Activated T-helper 9 cell treated with anti-CD3 and anti-CD28 coated beads, Interleukin-2, amount 50 U/mL, for 16 hours (primary cell): ENCODE measurements around the gene CABLES2.

Source experiments
- DNase-seq: peaks from one replicate; pipeline ENCODE4 v3.0.0-alpha.2; 2020; ENCODE audit warnings: low read depth

Gene CABLES2

DNA sequence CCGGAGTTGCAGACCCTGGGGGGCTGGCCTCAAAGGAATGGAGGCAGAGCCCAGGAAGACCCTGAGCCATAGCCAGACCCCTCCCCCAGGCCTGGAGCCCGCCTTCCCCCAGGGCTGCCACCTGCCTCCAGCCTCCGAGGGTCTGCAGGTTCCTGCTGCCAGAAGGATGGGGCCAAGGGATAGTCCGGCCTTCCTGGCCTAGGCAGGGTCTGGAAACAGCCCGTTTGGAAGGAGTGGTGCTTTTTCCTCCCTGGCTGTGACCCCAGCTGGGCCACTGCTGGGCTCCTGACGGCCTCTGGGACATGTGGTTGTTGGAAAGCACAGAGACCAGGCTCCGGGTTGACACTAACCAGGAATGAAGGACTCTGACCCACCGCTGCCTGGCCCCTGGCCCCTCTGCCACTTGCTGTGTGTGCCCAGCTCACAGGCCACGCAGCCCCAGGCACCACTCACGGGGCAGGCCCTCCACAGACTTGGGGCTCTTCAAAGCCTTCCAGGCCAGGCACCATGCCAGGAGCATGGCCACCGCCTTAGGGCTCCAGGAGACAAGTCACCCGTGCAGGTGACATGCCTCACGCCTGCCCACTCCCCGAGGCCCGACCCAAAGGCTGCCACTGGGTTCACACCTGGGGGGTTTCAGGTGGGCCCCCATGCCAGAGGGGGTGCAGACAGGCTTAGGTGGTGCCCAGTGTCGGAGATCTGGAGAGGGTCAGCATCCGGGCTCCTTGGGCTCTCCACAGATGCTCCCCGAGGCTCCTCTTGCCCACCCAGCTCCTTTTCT, 36.1 kb downstream of the CABLES2 start:
- DNase-seq = no peak

DNA sequence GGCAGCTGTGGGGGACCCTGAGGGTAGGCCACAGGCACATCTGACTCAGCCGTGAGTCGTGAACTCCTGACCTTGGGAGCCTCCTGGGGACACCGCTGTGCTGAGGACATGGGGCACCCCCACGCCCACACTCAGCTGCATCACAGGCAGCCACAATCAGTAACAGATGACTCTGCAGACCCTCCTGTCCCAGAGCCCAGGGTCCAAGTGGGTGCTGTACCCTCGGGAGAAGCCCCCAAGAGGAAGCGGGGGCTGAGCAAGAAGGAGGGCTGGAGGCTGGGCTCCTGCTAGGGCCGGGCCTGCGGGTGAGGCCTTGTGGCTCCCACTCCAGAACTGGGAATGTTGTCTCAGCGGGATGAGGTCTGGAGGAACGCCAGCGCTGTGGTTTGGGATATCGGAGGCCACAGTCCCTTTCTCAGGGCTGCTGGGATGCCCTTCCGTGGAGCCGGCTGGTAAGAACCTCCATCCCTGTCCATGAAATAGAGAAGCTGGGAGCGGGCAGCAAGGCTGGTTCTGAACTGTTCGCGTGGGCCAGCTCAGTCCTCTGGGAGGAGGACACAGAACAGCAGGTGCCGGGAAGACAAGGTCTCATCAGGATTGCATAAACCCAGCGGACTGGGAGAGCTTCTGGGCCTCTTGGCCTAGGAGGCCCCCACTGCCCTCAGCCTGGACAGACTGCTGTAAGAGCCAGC, 36.8 kb downstream of the CABLES2 start:
- DNase-seq = no peak

DNA sequence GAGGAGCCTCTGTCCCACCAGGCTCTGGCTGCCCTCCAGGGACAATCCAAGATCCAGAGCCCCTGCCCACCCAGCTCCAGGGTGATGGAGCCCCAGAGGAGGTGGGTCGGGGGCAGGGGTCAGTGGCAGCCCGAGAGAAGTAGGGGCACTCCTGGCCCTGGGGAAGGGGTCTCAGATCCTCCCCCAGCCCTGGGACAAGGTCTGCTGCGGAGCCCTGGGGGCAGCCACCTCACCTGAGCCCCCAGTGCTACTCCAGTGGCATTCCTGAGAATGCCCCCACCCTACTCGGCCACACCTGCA, 37.3 kb downstream of the CABLES2 start:
- DNase-seq = no peak

DNA sequence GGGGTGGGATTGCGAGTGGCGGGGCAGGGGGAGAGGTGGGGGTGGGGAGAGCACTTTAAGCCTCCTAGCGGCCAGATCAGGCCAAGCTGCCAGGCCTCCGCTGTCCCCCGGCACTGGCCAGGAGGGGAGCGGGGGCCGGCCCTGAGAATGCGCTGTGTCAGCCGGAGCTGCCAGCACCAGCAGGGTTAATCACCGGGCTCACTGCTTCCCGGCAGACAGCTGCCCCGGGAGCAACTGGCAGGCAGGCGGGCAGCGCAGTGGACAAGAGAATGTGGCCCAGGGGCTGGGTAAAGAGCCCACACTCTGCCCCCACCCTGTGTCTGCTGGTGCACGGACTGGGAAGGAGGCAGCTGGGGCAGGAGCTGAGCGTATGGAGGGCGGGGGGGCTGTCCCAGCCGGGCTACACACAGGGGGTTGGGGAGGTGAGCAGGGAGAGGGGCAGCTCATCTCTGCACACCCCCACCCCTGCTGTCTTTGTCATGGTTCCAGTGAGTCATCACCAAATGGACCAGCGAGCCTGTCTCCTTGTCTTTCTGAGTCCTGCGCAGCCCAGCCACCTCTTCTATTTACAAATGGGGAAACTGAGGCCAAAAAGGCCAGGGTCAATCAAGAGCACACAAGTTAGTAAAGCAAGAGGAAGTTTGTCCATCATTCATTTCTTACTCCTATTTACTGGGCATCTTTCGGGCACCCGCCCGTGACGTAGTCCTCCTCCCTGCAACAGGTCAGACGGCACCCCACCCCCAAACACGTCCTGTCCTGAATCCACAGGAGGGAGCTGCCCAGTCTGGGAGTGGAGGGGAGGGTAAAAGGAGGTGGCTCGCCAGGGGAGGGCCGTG, 37.9 kb downstream of the CABLES2 start:
- no peak for DNase-seq

DNA sequence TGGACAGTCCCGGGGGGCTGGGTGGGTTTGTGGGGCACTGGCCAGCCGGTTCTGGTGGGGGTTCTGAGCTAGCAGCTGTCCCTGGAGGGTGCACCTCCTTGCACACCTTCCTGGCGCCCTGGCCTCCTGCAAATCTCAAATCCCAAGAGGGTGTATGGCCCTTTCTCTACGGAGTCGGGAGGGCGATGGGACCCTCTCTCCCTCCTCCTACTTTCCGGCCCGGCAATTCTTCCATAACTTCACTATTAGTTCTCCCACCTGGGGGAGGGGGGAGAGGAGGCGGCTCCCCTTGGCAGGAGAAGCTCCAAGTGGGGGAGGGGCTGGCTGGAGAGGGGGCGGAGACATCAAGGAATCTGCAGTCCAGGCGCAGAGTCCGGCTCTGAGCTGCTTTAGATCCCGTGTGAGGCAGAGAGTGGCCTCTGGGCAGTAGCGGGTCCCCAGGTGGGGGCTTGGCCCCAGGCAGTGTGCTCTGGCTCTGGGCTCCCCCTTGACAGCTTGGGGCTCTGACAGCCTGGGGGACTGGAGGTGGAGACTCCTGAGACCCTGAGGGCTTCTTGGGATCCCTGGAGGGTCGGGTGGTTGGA, 38.6 kb downstream of the CABLES2 start:
- DNase-seq = no peak

DNA sequence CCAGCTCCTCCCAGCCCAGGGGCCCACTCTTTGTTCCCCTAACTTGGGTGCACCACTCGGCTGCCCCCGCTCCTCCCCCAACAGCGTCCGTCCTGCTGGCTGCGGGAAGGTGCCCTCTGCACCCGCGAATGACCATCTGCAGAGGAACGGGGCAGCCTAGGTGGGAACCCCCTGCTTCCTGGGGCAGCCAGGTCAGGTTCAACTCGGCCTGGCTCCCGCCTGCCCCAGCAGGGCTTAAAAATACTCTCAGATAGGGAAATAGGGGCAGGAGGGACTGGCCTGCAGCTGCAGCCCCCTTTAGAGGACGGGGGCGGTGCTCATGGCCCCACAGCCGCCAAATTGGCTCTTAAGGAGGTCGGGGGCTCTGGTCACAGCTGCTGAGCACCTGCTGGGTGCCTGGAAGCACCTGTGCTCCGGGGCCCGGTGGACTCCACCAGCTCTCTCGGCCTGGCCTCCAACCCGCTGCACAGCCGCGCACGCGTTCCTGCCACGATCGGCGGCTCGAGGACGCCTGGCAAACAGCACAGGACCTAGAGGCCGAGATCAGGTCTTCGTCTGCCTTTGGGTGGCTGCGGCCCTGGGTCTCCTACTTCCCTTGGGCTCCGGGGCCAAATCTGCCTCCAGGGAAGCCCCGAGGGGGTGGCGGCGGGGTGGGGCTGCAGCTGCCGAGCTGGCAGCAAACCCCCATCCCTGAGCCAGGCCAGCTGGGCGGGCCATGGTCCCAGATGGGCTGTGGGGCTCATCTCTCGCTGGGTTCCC, 39.3 kb downstream of the CABLES2 start:
- no peak for DNase-seq

DNA sequence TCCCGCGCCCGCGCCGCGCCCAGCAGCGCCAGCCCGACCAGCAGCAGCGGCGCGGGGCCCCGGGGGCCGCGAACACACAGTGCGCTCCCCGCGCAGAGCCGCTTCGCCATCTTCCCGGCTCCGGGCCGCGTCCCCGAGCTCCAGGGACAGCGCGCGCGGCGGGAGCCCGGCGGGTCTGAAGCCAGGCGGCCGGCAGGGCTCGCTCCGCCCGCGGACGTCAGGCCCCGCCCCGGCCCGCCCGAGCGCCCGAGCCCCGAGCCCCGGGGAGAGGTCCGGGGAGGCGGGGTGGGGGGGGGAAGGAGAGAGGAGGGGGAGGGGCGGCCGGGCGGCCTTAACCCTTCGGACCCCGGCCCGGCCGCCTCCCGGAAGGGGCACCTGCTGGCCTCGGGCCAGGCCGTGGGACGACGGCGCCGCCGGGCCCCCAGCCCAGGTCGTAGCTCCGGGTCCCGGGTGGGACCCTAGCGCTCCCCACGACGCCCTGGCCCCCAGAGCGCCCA, 39.9 kb downstream of the CABLES2 start, which contains the start of gene LAMA5:
LAMA5 (minus strand) TSS at position 177 of the 497 bp plus-strand sequence; CDS start at position 110, 67 bp downstream.
- no peak for DNase-seq

DNA sequence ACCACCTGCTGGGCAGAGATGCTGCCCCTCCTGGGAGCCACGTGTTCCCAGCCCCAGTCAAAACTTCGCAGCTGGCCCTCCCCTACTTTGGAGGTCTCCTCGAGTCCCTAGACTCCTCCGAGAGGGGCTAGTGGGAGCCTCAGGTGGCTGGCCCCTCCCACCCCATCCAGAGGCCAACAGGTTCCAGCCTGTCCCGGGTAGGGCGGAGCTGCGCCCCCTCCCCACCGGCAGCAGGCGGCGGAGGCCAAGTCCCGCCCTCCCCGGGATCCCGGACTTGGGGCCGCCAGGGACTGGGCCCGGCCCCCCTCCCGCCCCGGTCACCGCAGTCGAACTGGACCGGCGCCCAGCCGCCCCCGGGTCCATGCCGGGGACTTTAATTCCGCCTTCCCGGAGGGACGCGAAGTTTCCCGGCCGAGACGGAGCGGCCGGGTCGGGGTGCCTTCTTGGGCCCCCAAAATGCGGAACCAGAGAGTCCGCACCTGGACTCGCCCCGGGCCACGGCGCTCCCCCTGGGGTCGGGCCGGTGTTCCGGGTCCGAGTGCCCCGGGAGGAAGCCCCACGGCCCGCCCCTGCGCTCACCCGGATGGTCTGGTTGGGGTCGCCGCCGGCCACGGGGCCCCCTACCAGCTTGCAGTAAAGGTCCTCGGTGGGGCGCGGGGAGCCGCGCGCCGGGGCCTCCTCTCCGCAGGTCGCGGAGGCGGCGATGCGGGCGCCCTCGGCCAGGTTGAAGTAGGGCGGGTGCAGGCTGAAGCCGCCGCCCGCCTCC, 40.5 kb downstream of the CABLES2 start:
- no peak for DNase-seq

DNA sequence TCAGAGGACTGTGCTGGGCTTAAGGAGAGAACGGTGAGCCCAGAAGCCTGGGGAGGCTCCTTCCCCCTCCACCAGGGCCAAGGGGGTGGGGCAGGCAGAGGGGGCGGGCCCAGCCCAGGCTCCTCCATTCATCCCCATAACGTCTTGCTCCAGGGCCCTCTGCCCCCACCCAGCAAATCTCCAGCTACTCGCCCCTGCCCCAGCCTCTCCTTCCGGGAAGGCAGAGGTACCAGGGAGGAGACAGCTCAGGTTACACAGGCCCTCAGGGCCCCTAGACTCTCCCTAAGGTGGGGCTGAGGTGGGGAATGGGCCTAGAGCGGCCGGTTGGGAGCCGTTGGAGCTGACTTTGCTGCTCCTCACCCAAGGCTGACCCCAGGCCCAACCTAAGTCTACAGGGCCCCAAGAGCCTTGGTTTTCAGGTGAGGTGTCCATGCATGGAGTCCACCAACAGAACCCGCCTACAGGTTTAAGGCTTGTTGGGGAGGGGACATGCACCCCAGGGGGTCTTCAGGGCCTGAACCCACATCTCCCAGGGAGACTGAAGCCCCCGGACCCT, 41.2 kb downstream of the CABLES2 start:
- no peak for DNase-seq

DNA sequence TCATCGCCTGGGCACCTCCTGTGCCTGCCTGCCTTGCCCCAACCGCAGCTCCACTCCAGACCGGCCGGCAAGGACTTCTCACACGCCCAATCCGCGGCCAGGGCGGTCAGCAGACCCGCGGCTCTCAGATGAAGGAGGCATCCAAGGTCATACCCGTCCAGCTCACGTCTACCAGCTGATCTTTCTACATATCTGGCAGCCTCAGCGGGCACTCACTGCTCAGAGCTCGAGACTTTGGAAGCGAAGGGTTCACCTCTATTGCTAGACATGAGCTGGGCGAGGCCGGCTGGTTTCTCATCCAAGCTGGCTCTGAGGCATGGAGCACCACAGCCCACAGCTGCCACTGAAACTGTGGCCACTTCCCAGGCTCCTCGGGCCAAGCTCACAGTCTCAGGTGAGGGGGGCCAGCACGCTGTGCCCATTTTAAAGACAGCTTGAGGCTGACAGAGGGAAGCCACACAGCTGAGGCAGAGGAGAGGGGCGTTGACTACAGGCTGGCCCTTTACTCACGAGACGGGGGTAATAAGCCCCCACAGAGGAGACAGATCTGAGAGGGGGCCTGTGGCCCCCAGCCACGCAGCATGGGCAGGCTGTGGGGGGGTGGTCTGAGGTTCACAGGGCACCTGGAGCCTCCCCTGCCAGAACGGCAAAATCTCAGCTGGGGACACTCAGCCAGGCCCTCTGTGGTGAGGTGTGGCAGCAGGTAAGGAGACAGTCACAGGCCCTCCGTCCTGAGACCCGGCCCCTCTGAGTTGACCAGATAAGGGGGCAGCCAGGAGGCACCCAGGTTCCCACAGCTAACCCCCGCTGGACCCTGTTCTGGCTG, 42.0 kb downstream of the CABLES2 start:
- DNase-seq = no peak

DNA sequence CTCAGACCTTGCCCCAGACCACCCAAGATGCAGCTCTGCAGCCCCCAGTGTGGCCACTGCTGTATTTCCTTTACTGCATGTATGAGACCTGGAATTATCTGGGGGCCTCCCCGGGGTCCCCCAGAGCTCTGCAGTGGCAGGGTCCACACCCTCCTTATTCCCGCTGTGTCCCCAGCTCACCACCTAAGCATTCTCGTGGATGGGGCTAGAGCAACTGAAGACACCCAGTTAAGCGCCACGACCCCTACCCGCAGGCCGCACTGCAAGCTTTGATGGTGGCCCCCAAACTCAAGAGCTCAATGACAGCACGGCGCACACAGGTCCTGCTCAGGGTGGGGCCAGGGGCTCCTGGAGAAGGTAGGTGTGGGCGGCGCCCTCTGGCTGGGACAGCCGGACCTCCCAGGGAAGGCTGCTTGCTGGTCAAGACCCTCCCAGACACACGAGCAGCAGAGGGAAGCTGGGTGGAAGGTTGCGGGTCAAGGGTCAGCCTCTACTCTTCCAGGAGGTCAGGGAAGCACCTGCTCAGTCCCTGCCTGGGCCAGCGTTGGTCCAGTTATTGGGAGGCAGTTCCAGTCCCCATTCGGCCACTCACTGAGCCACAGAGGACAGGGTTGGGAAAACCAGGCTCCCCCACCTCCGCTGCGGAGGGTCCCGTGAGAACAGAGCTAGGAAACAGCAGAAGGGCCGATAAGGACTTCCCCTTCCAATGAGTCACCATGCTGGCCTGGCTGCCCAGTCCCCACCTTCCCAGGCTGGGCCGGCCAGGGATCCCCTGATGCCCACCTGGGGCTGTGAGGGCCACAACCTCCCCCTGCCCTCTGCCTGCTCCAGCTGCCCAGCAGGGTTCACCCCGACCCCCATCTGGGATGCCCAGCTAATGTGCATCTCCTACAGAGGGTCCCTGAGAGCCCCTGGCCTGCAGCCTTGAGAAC, 42.9 kb downstream of the CABLES2 start:
- no peak for DNase-seq

DNA sequence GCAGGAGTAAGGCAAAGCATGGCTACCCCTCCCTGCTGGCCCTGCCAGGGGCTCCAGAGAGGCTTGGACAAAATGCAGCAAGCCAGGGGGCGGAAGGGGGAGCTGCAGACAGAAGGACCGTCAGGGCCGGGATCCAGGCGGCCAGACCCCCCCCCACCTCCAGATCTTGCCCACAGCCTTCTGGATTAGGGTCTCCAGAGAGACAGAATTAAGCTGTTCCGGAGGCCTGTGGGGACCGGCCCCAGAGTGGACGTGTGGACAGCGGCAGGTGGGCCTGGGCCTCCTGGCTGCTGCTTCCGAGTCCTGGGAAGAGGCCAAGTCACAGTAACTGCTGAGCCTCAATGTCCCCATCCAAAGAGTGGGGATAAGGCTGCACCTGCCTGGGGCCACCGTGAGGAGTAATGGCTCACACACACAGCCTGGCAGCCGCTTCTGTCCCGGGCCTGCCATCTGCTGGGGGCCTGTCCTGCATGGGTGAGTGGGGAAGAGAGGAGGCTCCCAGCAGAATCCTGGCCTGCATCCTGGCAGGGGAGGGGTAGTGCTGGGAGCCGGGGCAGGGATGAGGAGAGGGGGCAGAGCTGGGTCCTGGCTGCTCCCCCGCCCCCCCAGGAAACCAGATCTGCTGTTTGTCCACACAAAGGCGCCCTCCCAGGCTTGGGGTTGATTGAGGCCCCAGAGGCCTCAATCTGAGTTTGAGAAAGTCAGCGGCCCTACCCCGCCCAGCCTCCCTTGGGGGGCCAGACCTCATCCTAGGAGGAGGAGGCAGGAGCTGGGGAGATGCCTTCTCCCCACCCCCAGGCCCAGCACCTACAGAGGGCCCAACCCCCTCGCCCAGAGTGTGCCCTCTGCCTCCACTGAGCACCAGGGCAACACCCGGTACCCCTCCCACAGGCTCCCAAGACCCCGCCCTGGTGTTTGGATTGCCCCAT, 43.8 kb downstream of the CABLES2 start:
- DNase-seq = no peak

DNA sequence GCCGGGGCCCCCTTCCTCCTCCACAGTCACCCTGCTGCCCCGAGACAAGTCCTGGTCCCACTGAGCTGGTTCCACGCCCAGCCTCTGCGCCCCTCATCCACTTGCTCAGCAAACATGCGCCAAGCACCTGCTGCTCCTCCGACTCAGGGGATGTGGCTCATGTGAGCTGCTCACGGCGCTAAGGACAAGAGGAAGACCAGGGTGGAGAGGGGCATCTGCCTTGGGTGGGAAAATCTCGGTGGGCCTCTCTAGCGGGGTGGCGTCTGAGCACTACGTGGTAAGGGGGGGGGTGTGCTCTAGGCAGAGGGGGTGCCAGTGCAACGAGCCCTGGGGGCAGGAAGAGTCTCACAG, 44.5 kb downstream of the CABLES2 start:
- DNase-seq = no peak

DNA sequence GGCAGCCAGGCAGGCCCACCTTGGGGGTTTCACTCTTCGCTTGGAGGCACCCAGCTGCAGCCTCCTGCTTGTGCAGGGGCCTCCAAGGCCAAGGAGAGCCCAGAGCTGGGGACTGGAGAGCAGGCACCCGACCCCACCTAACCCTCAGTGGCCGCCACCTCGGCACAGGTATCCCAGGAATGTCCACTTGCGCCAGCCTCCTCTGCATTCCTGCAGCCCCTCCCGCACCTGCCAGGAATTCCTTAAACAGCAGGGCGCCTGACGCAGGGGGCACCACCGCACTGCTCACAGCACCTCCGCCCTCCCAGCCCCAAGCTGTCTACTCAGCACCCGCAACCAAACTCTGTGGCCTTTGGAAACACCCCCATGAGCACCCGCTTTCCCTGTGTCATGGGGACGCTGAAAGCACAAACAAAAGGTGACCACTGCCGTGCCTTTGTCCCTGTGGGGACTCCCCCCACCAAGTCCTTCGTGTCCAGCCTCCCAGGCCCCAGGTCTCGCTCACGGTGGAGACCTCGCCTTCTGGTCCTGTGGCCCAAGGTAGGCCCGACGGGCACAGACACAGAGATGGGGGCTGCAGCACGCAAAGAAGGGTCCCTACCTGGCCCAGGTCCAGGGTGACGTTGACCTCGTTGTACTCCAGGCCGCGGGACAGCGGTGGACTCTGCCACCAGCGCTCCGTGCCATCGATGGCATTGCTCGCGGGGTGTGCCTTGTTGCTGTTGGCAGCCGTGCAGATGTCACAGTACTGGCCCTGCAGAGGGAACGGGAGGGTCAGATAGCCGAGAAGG, 45.1 kb downstream of the CABLES2 start:
- no peak for DNase-seq

DNA sequence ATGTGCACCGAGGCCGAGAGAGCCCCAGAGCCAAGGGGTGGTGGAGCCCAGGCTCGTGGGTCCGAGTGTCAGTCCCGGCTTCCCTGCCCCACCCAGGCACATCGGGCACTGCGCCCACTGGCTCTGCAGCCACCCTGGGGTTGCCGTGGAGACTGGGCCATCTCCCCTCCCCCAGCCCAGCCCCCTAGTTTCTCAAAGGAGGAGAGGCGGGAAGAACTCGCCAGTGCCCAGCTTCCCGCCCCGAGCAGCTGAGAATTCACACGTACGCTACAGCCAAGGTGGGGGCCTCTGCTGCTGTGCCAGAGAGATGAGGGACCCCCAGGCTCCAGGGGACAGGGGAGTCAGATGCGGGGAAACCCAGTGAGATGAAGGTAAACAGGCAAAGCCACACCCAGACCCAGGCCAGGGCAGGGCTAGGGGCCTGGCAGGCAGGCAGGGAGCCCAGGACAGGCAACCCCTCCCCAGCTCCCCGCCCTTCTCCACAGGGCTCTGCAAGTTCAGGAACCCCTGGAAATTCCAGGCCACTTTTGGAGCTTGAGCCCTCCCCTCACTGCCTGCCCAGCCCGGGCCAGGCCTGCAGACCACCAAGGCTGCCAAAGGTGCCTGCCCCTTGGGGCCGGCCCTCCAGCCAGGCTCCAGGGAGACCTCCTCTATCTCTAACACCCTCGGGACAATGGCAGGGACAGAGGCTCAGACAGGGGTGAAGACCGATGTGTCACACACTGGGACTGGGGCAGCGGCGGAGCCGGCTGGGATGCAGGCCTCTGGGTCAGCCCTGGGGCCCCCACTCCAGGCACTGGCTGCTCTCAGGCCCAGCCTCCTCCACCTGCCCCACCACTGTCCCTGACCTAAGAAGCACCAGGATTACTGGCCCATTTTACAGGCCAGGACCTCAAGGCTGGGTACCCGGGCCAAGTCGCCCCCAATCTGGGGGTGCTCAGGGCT, 46.0 kb downstream of the CABLES2 start:
- DNase-seq = no peak
